Naive thymus-derived CD4-positive, alpha-beta T cell (primary cell): ENCODE data around the gene MRGPRD. TPM values are rescaled to one million over a fixed set of nuclear protein-coding genes. Genes with fewer than 3 reads are reported as not detected.

Experiments used
- ATAC-seq: fragments of 150-1000 bp; cut with Tn5 transposase; 2 replicates; pipeline ENCODE4 v1.10.0; 2021; ENCODE audit warnings: mild to moderate bottlenecking, moderate library complexity
- CTCF ChIA-PET: fragments of 350-600 bp; sonication (Branson Sonifier 250); formaldehyde crosslinking; loops from one replicate; lab custom pipeline; 2021; ENCODE audit warnings: antibody characterized with exemption; lab: Charles Lee
- POLR2A ChIA-PET: fragments of 350-600 bp; sonication (Branson Sonifier 250); formaldehyde crosslinking; loops from one replicate; lab custom pipeline; 2021; ENCODE audit warnings: antibody characterized with exemption, inconsistent platforms; lab: Charles Lee
- DNase-seq, 9 donors: peaks; one replicate each; pipeline versions ENCODE4 v3.0.0 to v3.0.0-alpha.2; 2020 to 2022; ENCODE audit warnings: mixed read lengths in 1 of 9
- H3K27ac ChIP-seq: one replicate; pipeline ENCODE4 v1.7.0; 2013; ENCODE audit warnings: mild to moderate bottlenecking, low read depth, low read length, moderate library complexity
- H3K27me3 ChIP-seq, 2 donors: one replicate each; pipeline ENCODE4 v1.7.0; 2013; ENCODE audit warnings: low read length in 2 of 2, mild to moderate bottlenecking in 2 of 2, moderate library complexity in 2 of 2; ENCODE audit not compliant: control insufficient read depth in 2 of 2, insufficient read depth in 2 of 2
- H3K36me3 ChIP-seq, 3 experiments: 1 replicate in 2 of 3; 2 replicates in 1 of 3; pipeline ENCODE4 v1.7.0; 2013; ENCODE audit warnings: low read length in 3 of 3, mild to moderate bottlenecking in 3 of 3, moderate library complexity in 1 of 3; ENCODE audit not compliant: insufficient read depth in 3 of 3, control insufficient read depth in 2 of 3
- H3K4me1 ChIP-seq, 2 donors: one replicate each; pipeline ENCODE4 v1.7.0; 2013; ENCODE audit warnings: low read length in 2 of 2, mild to moderate bottlenecking in 2 of 2, moderate library complexity in 1 of 2; ENCODE audit not compliant: control insufficient read depth in 2 of 2, insufficient read depth in 2 of 2
- H3K4me3 ChIP-seq: 2 replicates; pipeline ENCODE4 v1.7.0; 2013; ENCODE audit warnings: mild to moderate bottlenecking, low read length
- H3K9me3 ChIP-seq, 3 experiments: 1 replicate in 2 of 3; 2 replicates in 1 of 3; pipeline ENCODE4 v1.7.0; 2013; ENCODE audit warnings: low read length in 3 of 3; ENCODE audit not compliant: control insufficient read depth in 2 of 3
- H3K27ac Mint-ChIP-seq, 9 donors: one replicate each; pipeline ENCODE4 v1.8.0; 2020 to 2022; ENCODE audit warnings: mixed read lengths in 9 of 9, mild to moderate bottlenecking in 8 of 9, moderate library complexity in 5 of 9, inconsistent platforms in 2 of 9
- H3K27me3 Mint-ChIP-seq, 5 donors: one replicate each; pipeline ENCODE4 v1.8.0; 2021 to 2022; ENCODE audit warnings: mixed read lengths in 5 of 5, mild to moderate bottlenecking in 1 of 5
- H3K36me3 Mint-ChIP-seq, 5 donors: one replicate each; pipeline ENCODE4 v1.8.0; 2020 to 2022; ENCODE audit warnings: mixed read lengths in 5 of 5, mild to moderate bottlenecking in 3 of 5, inconsistent platforms in 1 of 5
- H3K4me1 Mint-ChIP-seq, 7 donors: one replicate each; pipeline ENCODE4 v1.8.0; 2020 to 2022; ENCODE audit warnings: mixed read lengths in 7 of 7, mild to moderate bottlenecking in 3 of 7, inconsistent platforms in 1 of 7
- H3K4me3 Mint-ChIP-seq, 10 donors: one replicate each; pipeline ENCODE4 v1.8.0; 2020 to 2022; ENCODE audit warnings: mild to moderate bottlenecking in 10 of 10, mixed read lengths in 10 of 10, moderate library complexity in 6 of 10, inconsistent platforms in 2 of 10
- H3K9me3 Mint-ChIP-seq, 11 donors: one replicate each; pipeline ENCODE4 v1.8.0; 2020 to 2022; ENCODE audit warnings: mixed read lengths in 11 of 11, mild to moderate bottlenecking in 4 of 11, inconsistent platforms in 1 of 11, moderate library complexity in 1 of 11
- intact Hi-C, 2 donors: fragments of 100-400 bp; cut with micrococcal nuclease; formaldehyde crosslinking; loops; one replicate each; pipeline ENCODE4 v1.15.1; 2023
- polyA plus RNA-seq, 2 donors: library from polyadenylated mRNA; unstranded; fragments of 300-500 nt; fragmentation: Illumina TruSeq; gene quantifications; one replicate each; pipeline ENCODE4 v1.2.3, GENCODE V29; 2021
- total RNA-seq, 6 experiments: library from RNA in 5 of 6; stranded (reverse) in 5 of 6; gene quantifications; 1 replicate in 5 of 6; 2 replicates in 1 of 6; pipeline ENCODE4 v1.2.3 and lab custom pipeline; 2021 to 2026

The MRGPRD gene
- total and polyA plus RNA-seq, 7 experiments from 2014 or later, result 0.25 TPM; not detected in 6

DNA sequence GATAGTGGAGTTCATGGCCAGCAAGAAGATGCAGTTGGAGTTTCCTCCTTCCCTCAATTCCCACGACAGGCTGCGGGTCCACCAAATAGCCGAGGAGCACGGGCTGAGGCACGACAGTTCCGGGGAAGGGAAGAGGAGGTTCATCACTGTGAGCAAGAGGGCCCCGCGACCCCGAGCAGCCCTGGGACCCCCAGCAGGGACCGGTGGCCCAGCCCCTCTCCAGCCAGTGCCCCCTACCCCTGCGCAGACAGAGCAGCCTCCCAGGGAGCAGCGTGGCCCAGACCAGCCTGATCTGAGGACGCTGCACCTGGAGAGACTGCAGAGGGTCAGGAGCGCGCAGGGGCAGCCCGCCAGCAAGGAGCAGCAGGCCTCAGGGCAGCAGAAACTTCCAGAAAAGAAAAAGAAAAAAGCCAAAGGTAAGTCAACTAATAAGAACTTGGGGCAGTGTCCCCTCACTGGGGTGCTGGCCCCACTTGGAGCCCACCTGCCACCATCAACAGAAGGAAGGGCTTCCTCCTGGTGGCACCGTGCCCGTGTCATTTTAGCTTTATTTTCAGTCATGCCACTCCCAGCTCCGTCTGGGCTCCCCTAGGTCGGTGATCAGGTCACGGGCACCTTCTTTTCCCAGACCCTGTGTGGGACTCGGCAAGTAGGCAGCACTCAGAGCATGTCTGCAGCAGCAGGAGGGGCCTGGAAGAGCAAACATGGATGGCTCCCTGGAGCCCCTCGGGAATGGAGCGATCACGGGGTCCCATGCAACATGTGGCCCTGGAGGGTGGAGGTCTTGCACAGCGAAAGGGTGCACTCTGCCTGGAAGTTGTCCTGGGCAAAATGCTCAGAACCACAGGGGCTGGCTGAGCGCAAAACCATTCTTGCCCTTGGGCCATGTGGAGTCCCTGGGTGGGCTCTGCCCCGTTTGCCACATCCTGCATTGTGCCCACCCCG lies 43.8 kb downstream of the MRGPRD start:
- CTCF ChIA-PET, result no interaction called here
- Mint-ChIP-seq H3K27ac (no peak overlapping the region), H3K4me1 (peaks cover 0 to 2% (median 0%) of the 10 kb centered on the region in 7 donors), H3K9me3 (no peaks in the 10 kb centered on the region), H3K36me3 (peaks cover 0 to 31% (median 3%) of the 10 kb centered on the region in 5 donors), H3K4me3 (no peak overlapping the region), H3K27me3 (no peaks in the 10 kb centered on the region)
- H3K27ac ChIP-seq, result no peak overlapping the region
- POLR2A ChIA-PET, result no interaction called here
- DNase-seq (no peak), ATAC-seq (no peak)
- no peaks in the 10 kb centered on the region for H3K9me3 ChIP-seq
- intact Hi-C loops, result no loop called here
- no peaks in the 10 kb centered on the region for H3K27me3 ChIP-seq
- peaks cover 0 to 86% (median 5%) of the 10 kb centered on the region in 3 experiments for H3K36me3 ChIP-seq
- no peak overlapping the region for H3K4me3 ChIP-seq
- no peaks in the 10 kb centered on the region for H3K4me1 ChIP-seq

DNA sequence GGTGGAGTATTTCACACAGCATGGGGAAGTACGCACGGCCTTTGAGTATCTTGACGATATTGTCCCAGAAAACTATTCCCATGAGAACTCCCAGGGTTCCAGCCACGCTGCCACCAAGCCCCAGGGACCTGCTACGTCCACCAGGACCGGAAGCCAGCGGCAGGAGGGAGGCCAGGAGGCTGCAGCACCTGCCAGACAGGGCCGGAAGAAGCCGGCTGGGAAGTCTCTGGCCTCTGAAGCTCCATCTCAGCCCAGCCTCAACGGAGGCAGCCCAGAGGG lies 44.5 kb downstream of the MRGPRD start:
- H3K27ac ChIP-seq, result no peak overlapping the region
- ChIA-PET POLR2A (no interaction called here), CTCF (no interaction called here)
- peaks cover 0 to 31% (median 3%) of the 10 kb centered on the region in 5 donors for H3K36me3 Mint-ChIP-seq
- H3K27me3 Mint-ChIP-seq, result no peaks in the 10 kb centered on the region
- no peaks in the 10 kb centered on the region for H3K4me1 ChIP-seq
- H3K27me3 ChIP-seq, result no peaks in the 10 kb centered on the region
- ATAC-seq (no peak), DNase-seq (no peak)
- peaks cover 0 to 92% (median 5%) of the 10 kb centered on the region in 3 experiments for H3K36me3 ChIP-seq
- intact Hi-C loops, result no loop called here
- H3K9me3 Mint-ChIP-seq, result no peaks in the 10 kb centered on the region
- H3K4me1 Mint-ChIP-seq, result peaks cover 0 to 3% (median 0%) of the 10 kb centered on the region in 7 donors
- H3K4me3 ChIP-seq, result no peak overlapping the region
- no peak overlapping the region for H3K4me3 Mint-ChIP-seq
- H3K27ac Mint-ChIP-seq, result no peak overlapping the region
- H3K9me3 ChIP-seq, result no peaks in the 10 kb centered on the region

DNA sequence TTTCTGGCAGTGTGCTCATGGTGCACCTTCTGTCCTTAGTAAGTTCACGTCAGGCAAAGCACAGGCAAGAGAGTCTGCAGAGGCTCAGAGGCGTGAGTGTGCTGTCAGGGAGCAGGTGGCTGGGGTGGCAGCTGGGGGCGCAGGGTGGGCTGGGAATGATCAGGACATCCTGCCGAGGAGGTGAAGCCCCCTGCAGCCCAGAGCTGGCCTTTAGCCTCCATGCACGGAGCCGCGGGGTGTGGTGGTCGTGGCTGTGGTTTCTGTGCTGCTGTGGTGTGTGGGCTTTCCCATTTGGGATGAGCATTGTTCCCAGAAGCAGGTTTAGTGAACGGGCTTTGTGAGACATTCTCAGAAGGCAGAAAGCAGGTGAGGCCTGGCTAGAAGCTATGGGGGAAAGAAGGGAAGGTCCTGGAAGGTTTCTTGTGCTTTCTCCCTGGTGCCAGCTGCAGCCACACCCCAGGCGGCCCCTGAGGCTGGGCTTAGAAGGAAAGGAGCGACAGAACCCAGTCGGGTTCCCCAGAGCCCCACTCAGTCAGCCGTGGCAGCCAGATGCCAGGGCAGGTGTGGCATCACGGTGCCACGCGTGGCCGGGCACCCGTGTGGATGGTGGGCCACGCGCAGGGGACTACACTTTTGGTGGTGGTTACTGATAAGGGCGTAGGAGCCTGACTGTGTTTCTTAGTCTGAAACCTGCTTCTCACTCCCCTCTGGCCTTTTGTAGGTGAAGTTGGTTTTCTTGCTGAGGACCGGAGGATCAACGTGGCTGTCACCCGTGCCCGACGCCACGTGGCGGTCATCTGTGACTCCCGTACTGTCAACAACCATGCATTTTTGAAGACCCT lies 45.0 kb downstream of the MRGPRD start:
- intact Hi-C loops, result no loop called here
- Histone ChIP-seq H3K4me3 (no peak overlapping the region), H3K27ac (no peak overlapping the region), H3K36me3 (peaks cover 0 to 94% (median 5%) of the 10 kb centered on the region in 3 experiments), H3K27me3 (no peaks in the 10 kb centered on the region), H3K9me3 (no peaks in the 10 kb centered on the region), H3K4me1 (no peaks in the 10 kb centered on the region)
- Mint-ChIP-seq H3K9me3 (no peaks in the 10 kb centered on the region), H3K27ac (no peak overlapping the region), H3K36me3 (peaks cover 0 to 28% (median under 1%) of the 10 kb centered on the region in 5 donors), H3K27me3 (no peaks in the 10 kb centered on the region), H3K4me1 (peaks cover 0 to 3% (median 0%) of the 10 kb centered on the region in 7 donors), H3K4me3 (no peak overlapping the region)
- no peak for ATAC-seq
- no peak for DNase-seq
- ChIA-PET CTCF (no interaction called here), POLR2A (no interaction called here)

DNA sequence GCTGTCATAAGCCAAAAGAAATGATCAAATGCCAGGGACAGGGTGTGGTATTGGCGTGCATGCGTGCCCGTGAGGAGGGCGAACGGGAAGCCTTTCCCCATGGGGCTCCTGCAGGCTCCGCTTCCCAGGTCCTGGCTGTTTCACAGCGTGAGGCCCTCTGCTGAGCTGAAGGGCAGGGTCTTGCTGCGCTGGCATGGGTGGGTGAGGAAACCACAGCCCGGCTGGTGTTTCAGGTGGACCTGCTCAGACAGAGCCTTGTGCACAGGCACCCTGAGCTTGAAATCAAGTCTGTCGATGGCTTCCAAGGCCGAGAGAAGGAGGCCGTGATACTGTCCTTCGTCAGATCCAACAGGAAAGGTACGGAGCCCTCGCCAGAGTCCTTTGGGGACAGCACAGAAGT lies 45.7 kb downstream of the MRGPRD start:
- Mint-ChIP-seq H3K36me3 (peaks cover 5 to 34% (median 6%) of the 10 kb centered on the region in 5 donors), H3K27me3 (no peaks in the 10 kb centered on the region), H3K27ac (no peak overlapping the region), H3K4me1 (peaks cover 0 to 5% (median 0%) of the 10 kb centered on the region in 7 donors), H3K9me3 (no peaks in the 10 kb centered on the region), H3K4me3 (no peak overlapping the region)
- ATAC-seq (no peak), DNase-seq (no peak)
- Histone ChIP-seq H3K36me3 (peaks cover 0 to 95% (median 5%) of the 10 kb centered on the region in 3 experiments), H3K27ac (no peak overlapping the region), H3K4me3 (no peak overlapping the region), H3K27me3 (no peaks in the 10 kb centered on the region), H3K4me1 (no peaks in the 10 kb centered on the region), H3K9me3 (no peaks in the 10 kb centered on the region)
- intact Hi-C loops, result no loop called here
- ChIA-PET CTCF (no interaction called here), POLR2A (no interaction called here)

DNA sequence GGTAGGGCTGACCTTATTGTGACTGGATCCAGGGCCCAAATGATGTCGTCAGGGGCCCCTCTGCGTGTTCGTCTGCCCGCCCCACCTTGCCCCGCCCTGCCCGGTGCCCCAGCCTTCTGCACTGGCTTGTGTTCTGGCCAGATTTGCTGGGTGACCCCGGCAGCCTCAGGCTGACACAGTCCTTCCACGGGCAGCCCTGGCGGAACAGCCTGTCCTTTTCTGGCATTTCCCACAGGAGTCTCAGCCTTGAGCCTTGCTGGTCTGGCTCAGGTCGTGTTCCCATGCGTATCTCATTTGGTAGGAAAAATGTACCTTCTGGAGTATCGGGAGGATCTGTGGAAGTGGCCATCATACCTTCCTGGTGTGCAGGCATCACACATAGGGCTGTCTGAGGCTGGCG lies 46.1 kb downstream of the MRGPRD start:
- Histone ChIP-seq H3K27me3 (no peaks in the 10 kb centered on the region), H3K27ac (no peak overlapping the region), H3K4me3 (no peak overlapping the region), H3K36me3 (peaks cover 0 to 95% (median 5%) of the 10 kb centered on the region in 3 experiments), H3K4me1 (no peaks in the 10 kb centered on the region), H3K9me3 (no peaks in the 10 kb centered on the region)
- Mint-ChIP-seq H3K27me3 (no peaks in the 10 kb centered on the region), H3K27ac (no peak overlapping the region), H3K4me3 (no peak overlapping the region), H3K36me3 (peaks cover 6 to 35% (median 8%) of the 10 kb centered on the region in 5 donors), H3K4me1 (peaks cover 0 to 5% (median 0%) of the 10 kb centered on the region in 7 donors), H3K9me3 (no peaks in the 10 kb centered on the region)
- DNase-seq (no peak), ATAC-seq (no peak)
- ChIA-PET POLR2A (no interaction called here), CTCF (no interaction called here)
- intact Hi-C loops, result no loop called here

DNA sequence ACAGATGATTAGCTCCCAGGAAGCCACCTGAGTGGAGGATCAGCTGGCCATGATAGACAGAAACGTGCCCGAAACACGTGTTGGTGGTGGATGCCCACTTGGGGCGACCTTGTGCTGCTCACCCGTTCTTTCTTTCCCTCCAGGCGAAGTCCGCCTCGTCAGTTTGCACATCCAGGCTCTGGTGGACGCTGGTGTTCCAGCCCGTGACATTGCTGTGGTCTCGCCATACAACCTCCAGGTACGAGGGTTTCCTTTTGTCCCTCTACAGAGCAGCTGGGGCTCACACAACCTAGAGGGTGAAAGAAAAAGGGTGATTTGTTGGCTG lies 46.5 kb downstream of the MRGPRD start:
- Histone ChIP-seq H3K27ac (no peak overlapping the region), H3K4me3 (no peak overlapping the region), H3K9me3 (no peaks in the 10 kb centered on the region), H3K36me3 (peaks cover 0 to 95% (median 5%) of the 10 kb centered on the region in 3 experiments), H3K27me3 (no peaks in the 10 kb centered on the region), H3K4me1 (no peaks in the 10 kb centered on the region)
- Mint-ChIP-seq H3K27ac (peak overlapping the region in 1 of 9 donors; percentile 72), H3K36me3 (peaks cover 6 to 39% (median 10%) of the 10 kb centered on the region in 5 donors), H3K27me3 (no peaks in the 10 kb centered on the region), H3K4me3 (no peak overlapping the region), H3K4me1 (peaks cover 0 to 5% (median 0%) of the 10 kb centered on the region in 7 donors), H3K9me3 (no peaks in the 10 kb centered on the region)
- intact Hi-C loops, result no loop called here
- ChIA-PET CTCF (no interaction called here), POLR2A (no interaction called here)
- no peak for ATAC-seq
- DNase-seq, result no peak
